ENCODE results near the gene OPN1LW. TPM values are rescaled to one million over a fixed set of nuclear protein-coding genes. Genes with fewer than 3 reads are reported as not detected.

Gene OPN1LW
- total RNA-seq, 1 experiment from 2014 or later: not detected

GRCh38 chrX:154135458-154136229 is 8.4 kb upstream of the OPN1LW start:
- Histone ChIP-seq H3K27me3 (ENCODE audit: low read length) (no peaks in the 10 kb centered on the region), H2AFZ (ENCODE audit: low read length) (peak overlapping the region; percentile 97; the same call in 1 of the 2 replicates), H3K27ac (ENCODE audit: low read length) (no peak overlapping the region), H3K9me3 (ENCODE audit: low read length) (no peaks in the 10 kb centered on the region), H4K20me1 (ENCODE audit: low read length) (no peaks in the 10 kb centered on the region), H3K36me3 (ENCODE audit: low read depth, low read length) (no peaks in the 10 kb centered on the region), H3K9ac (ENCODE audit: low read length) (no peak overlapping the region), H3K79me2 (ENCODE audit: low read length) (no peaks in the 10 kb centered on the region), H3K4me3 (ENCODE audit: low read length) (no peak overlapping the region), H3K9me2 (replicated peaks; ENCODE audit: low read length) (no peaks in the 10 kb centered on the region), H3K4me2 (ENCODE audit: low read length) (peak overlapping the region; percentile 85; the same call in 1 of the 2 replicates), H3K4me1 (ENCODE audit: insufficient read depth, low read length) (peaks cover 10% of the 10 kb centered on the region), H3F3A (ENCODE audit: low read length, unreplicated experiment) (no peaks in the 10 kb centered on the region)
- intact Hi-C loops (cut with micrococcal nuclease): no loop called here
- TF ChIP-seq CTCF (conservative IDR thresholded peaks at IDR 0.05; ENCODE audit: low read depth, low read length): no peak
- no peak for TF ChIP-seq EZH2 (IDR thresholded peaks at IDR 0.05; ENCODE audit: low read length, unreplicated experiment)
- TF ChIP-seq EZH2phosphoT487 (IDR thresholded peaks at IDR 0.05; ENCODE audit: borderline replicate concordance, low read length): no peak
- ChIA-PET CTCF (interaction anchor here (0.7 kb wide), 1 partner anchor 13 kb away, joined by 3 read pairs; no protein-coding TSS in a partner anchor), POLR2A (ENCODE audit: unreplicated experiment) (no interaction called here)
- DNase-seq (peak; percentile 9), ATAC-seq (no peak)
- BruUV-seq (replicated peaks): no TSS peak

- DNase-seq: peak; percentile 76
These were observed 7.3 kb upstream of the OPN1LW start for GRCh38 chrX:154136627-154137161.

More at GRCh38 chrX:154136627-154137161, 7.3 kb upstream of the OPN1LW start:
- no peaks in the 10 kb centered on the region for H3K79me2 ChIP-seq (ENCODE audit: low read length)
- H2AFZ ChIP-seq (ENCODE audit: low read length): peak overlapping the region; percentile 97
- peak overlapping the region; percentile 60 for H3K4me3 ChIP-seq (ENCODE audit: low read length)
- no peak overlapping the region for H3K27ac ChIP-seq (ENCODE audit: low read length)
- H3K9me2 ChIP-seq (replicated peaks; ENCODE audit: low read length): no peaks in the 10 kb centered on the region
- POLR2A ChIA-PET (ENCODE audit: unreplicated experiment): no interaction called here
- no peak for TF ChIP-seq EZH2 (IDR thresholded peaks at IDR 0.05; ENCODE audit: low read length, unreplicated experiment)
- TF ChIP-seq CTCF (conservative IDR thresholded peaks at IDR 0.05; ENCODE audit: low read depth, low read length): peak; percentile 82
- no TSS peak for BruUV-seq (replicated peaks)
- no peaks in the 10 kb centered on the region for H3K27me3 ChIP-seq (ENCODE audit: low read length)
- CTCF ChIA-PET: no interaction called here
- ATAC-seq: peak; percentile 95
- peak overlapping the region; percentile 85 for H3K4me2 ChIP-seq (ENCODE audit: low read length)
- intact Hi-C loops (cut with micrococcal nuclease): no loop called here
- H3F3A ChIP-seq (ENCODE audit: low read length, unreplicated experiment): no peaks in the 10 kb centered on the region
- H3K36me3 ChIP-seq (ENCODE audit: low read depth, low read length): no peaks in the 10 kb centered on the region
- H4K20me1 ChIP-seq (ENCODE audit: low read length): no peaks in the 10 kb centered on the region
- H3K9ac ChIP-seq (ENCODE audit: low read length): peak overlapping the region; percentile 36
- H3K9me3 ChIP-seq (ENCODE audit: low read length): no peaks in the 10 kb centered on the region
- peaks cover 10% of the 10 kb centered on the region for H3K4me1 ChIP-seq (ENCODE audit: insufficient read depth, low read length)

All from PC-3 (cell line).